Measurements from ENCODE around the gene FAAP20.

The FAAP20 gene

GRCh38 chr1:2186901-2187300 is 7.7 kb downstream of the FAAP20 start:
- no peak for DNase-seq
- intact Hi-C loops (cut with DNase I; ENCODE audit: low total_unique reads), result no loop called here
- Histone ChIP-seq H3K36me3 (peaks cover 0 to 42% (median 3%) of the 10 kb centered on the region in 3 donors), H3K27ac (no peak overlapping the region), H3K9me3 (no peaks in the 10 kb centered on the region), H3K27me3 (no peaks in the 10 kb centered on the region), H3K4me3 (no peak overlapping the region), H3K4me1 (peaks cover 0 to 19% (median 18%) of the 10 kb centered on the region in 4 donors)
- no peak for TF ChIP-seq CTCF (IDR thresholded peaks at IDR 0.05)

GRCh38 chr1:2185880-2186855 is 8.4 kb downstream of the FAAP20 start:
- peaks cover 0 to 42% (median 3%) of the 10 kb centered on the region in 3 donors for H3K36me3 ChIP-seq
- H3K27me3 ChIP-seq, result no peaks in the 10 kb centered on the region
- no peak for TF ChIP-seq CTCF (IDR thresholded peaks at IDR 0.05)
- H3K4me3 ChIP-seq, result no peak overlapping the region
- intact Hi-C loops (cut with DNase I; ENCODE audit: low total_unique reads), result no loop called here
- peaks cover 0 to 12% (median 11%) of the 10 kb centered on the region in 4 donors for H3K4me1 ChIP-seq
- DNase-seq, result no peak
- H3K9me3 ChIP-seq, result no peaks in the 10 kb centered on the region
- H3K27ac ChIP-seq, result no peak overlapping the region

GRCh38 chr1:2184934-2185333 is 9.6 kb downstream of the FAAP20 start:
- Histone ChIP-seq H3K4me1 (no peaks in the 10 kb centered on the region), H3K27ac (no peak overlapping the region), H3K36me3 (peaks cover 0 to 45% (median 3%) of the 10 kb centered on the region in 3 donors), H3K9me3 (no peaks in the 10 kb centered on the region), H3K27me3 (no peaks in the 10 kb centered on the region), H3K4me3 (no peak overlapping the region)
- TF ChIP-seq CTCF (IDR thresholded peaks at IDR 0.05), result no peak
- intact Hi-C loops (cut with DNase I; ENCODE audit: low total_unique reads), result no loop called here
- DNase-seq, result no peak

- no peaks in the 10 kb centered on the region for H3K9me3 ChIP-seq
- H3K4me3 ChIP-seq, result no peak overlapping the region
- H3K27me3 ChIP-seq, result no peaks in the 10 kb centered on the region
- no peak overlapping the region for H3K27ac ChIP-seq
- intact Hi-C loops (cut with DNase I; ENCODE audit: low total_unique reads), result no loop called here
- no peak for DNase-seq
- no peaks in the 10 kb centered on the region for H3K4me1 ChIP-seq
- H3K36me3 ChIP-seq, result peaks cover 0 to 47% (median 3%) of the 10 kb centered on the region in 3 donors
- no peak for TF ChIP-seq CTCF (IDR thresholded peaks at IDR 0.05)
These were observed 10.0 kb downstream of the FAAP20 start for GRCh38 chr1:2184531-2184930.

- Histone ChIP-seq H3K4me1 (no peaks in the 10 kb centered on the region), H3K36me3 (peaks cover 0 to 47% (median 3%) of the 10 kb centered on the region in 3 donors), H3K27me3 (peaks cover 0 to 3% of the 10 kb centered on the region in 2 donors), H3K27ac (no peak overlapping the region), H3K4me3 (no peak overlapping the region), H3K9me3 (no peaks in the 10 kb centered on the region)
- intact Hi-C loops (cut with DNase I; ENCODE audit: low total_unique reads), result no loop called here
- TF ChIP-seq CTCF (IDR thresholded peaks at IDR 0.05), result no peak
- no peak for DNase-seq
These were observed 10.6 kb downstream of the FAAP20 start for GRCh38 chr1:2183937-2184334.
